GM12878 (cell line): ENCODE measurements around the gene CCDC24.

Experiments
- BRCA1 ChIP-seq: IDR thresholded peaks from 2 replicates; pipeline ENCODE4 v1.6.1; 2011; ENCODE audit warnings: low read depth, low read length, improper control_type of control experiment
- CREB1 ChIP-seq: IDR thresholded peaks from 2 replicates; pipeline ENCODE4 v1.6.1; 2012; ENCODE audit warnings: low read depth, mild to moderate bottlenecking, inconsistent platforms
- CTCF ChIP-seq, 3 experiments: IDR thresholded peaks in 2 of 3; conservative IDR thresholded peaks in 1 of 3; 2 replicates each; pipeline ENCODE4 v1.5.1; 2011; ENCODE audit warnings: low read depth in 3 of 3, low read length in 3 of 3, mild to moderate bottlenecking in 3 of 3, control low read depth in 2 of 3, moderate library complexity in 2 of 3, inconsistent platforms in 1 of 3, mixed read lengths in 1 of 3; ENCODE audit not compliant: control insufficient read depth in 2 of 3, insufficient read depth in 1 of 3; ENCODE audit errors: extremely low read depth in 1 of 3
- EZH2 ChIP-seq: IDR thresholded peaks from 2 replicates; pipeline ENCODE4 v1.6.1; 2012; ENCODE audit warnings: low read depth, mild to moderate bottlenecking, control low read depth, inconsistent platforms, low read length, borderline replicate concordance; ENCODE audit not compliant: control insufficient read depth
- FOXK2 ChIP-seq: fragments of 450-650 bp; IDR thresholded peaks from 2 replicates; pipeline ENCODE4 v1.6.1; 2017; ENCODE audit warnings: mild to moderate bottlenecking, moderate library complexity
- JUNB ChIP-seq: IDR thresholded peaks from 2 replicates; pipeline ENCODE4 v1.6.1; 2016; ENCODE audit warnings: antibody characterized with exemption, mild to moderate bottlenecking
- NR2C2 ChIP-seq: IDR thresholded peaks from 2 replicates; pipeline ENCODE4 v1.6.1; 2011; ENCODE audit warnings: borderline replicate concordance, low read depth; ENCODE audit not compliant: control insufficient read depth, insufficient read length
- NRF1 ChIP-seq: conservative IDR thresholded peaks from 2 replicates; pipeline ENCODE4 v1.6.1; 2011; ENCODE audit warnings: mild to moderate bottlenecking, low read depth, low read length, improper control_type of control experiment
- PAX5 ChIP-seq: IDR thresholded peaks from 2 replicates; pipeline ENCODE4 v1.6.1; 2011; ENCODE audit warnings: low read depth, low read length, borderline replicate concordance
- REST ChIP-seq: IDR thresholded peaks from 2 replicates; pipeline ENCODE4 v1.6.1; 2012; ENCODE audit warnings: mild to moderate bottlenecking, low read depth, low read length
- SREBF2 ChIP-seq: IDR thresholded peaks from 2 replicates; pipeline ENCODE4 v1.6.1; 2012; ENCODE audit warnings: mild to moderate bottlenecking, low read length
- YBX1 ChIP-seq: fragments of 450-650 bp; IDR thresholded peaks from 2 replicates; pipeline ENCODE4 v1.6.1; 2016; ENCODE audit warnings: antibody characterized with exemption
- YY1 ChIP-seq: IDR thresholded peaks from 2 replicates; pipeline ENCODE4 v1.6.1; 2011; ENCODE audit warnings: low read depth, mild to moderate bottlenecking, low read length

- TF ChIP-seq CREB1 (no peak), CTCF (IDR thresholded peaks at IDR 0.05 in 2 of 3, conservative IDR thresholded peaks at IDR 0.05 in 1 of 3; ENCODE audit: control insufficient read depth in 2 of 3, extremely low read depth in 1 of 3, insufficient read depth in 1 of 3, low read depth in 3 of 3, low read length in 3 of 3) (no peak), YY1 (peak; percentile 50; the same call in 1 of the 2 replicates), PAX5 (no peak), REST (no peak), JUNB (no peak), SREBF2 (no peak), EZH2 (no peak), FOXK2 (no peak), NR2C2 (no peak), BRCA1 (no peak), YBX1 (no peak), NRF1 (no peak)
Observed at GRCh38 chr1:43975249-43975961, 16.0 kb upstream of the CCDC24 start.
